Measurements from ENCODE around the gene SP2.

GRCh38 chr17:47925678-47925988 lies 29.6 kb downstream of the SP2 start:
- TF ChIP-seq CTCF (IDR thresholded peaks at IDR 0.05) (no peak), POLR2A (IDR thresholded peaks at IDR 0.05) (no peak)

All from thyroid gland (tissue), 4 donors.